K562 (cell line): Measurements from ENCODE around the gene ARMH3. TPM values are rescaled to one million over a fixed set of nuclear protein-coding genes. Genes with fewer than 3 reads are reported as not detected.

Experiments used
- FOXK2 ChIP-seq, 2 experiments: fragments of 450-650 bp; IDR thresholded peaks in 1 of 2; conservative IDR thresholded peaks in 1 of 2; 2 replicates each; pipeline ENCODE4 v1.6.1; 2016; ENCODE audit warnings: low read depth in 2 of 2, mild to moderate bottlenecking in 1 of 2
- HIVEP1 ChIP-seq: fragments of 250-450 bp; sonication (Bioruptor Pico); IDR thresholded peaks from 2 replicates; pipeline ENCODE4 v1.4.0; 2020; ENCODE audit warnings: mild to moderate bottlenecking
- HMGN3 ChIP-seq: IDR thresholded peaks from 2 replicates; pipeline ENCODE4 v1.6.1; 2011; ENCODE audit warnings: borderline replicate concordance, low read depth, mild to moderate bottlenecking, mixed read lengths, low read length; ENCODE audit not compliant: insufficient read length; ENCODE audit errors: extremely low read depth
- OTX1 ChIP-seq: fragments of 450-650 bp; formaldehyde crosslinking; IDR thresholded peaks from 2 replicates; pipeline ENCODE4 v1.4.0; 2022; ENCODE audit warnings: mild to moderate bottlenecking
- SMAD1 ChIP-seq: fragments of 150-350 bp; IDR thresholded peaks from 2 replicates; pipeline ENCODE4 v1.6.1; 2014; ENCODE audit warnings: low read length, low read depth; ENCODE audit not compliant: partially characterized antibody
- ZNF24 ChIP-seq: fragments of 450-650 bp; IDR thresholded peaks from 2 replicates; pipeline ENCODE4 v1.6.1; 2016
- polyA plus RNA-seq, 8 experiments: library from polyadenylated mRNA; depleted of rRNA in 4 of 8; stranded (reverse) in 5 of 8; unstranded in 3 of 8; fragments of >200 nt; fragmentation: Nextera tagmentation in 2 of 8; fragmentation: Illumina TruSeq in 1 of 8; extraction: Ambion mirVana in 2 of 8; extraction: Trizol in 1 of 8; gene quantifications; 2 replicates each; pipeline versions ENCODE4 v1.2.1 to v1.2.3, GENCODE V29; 2011 to 2014; ENCODE audit warnings: inconsistent platforms in 1 of 8, missing spikeins in 1 of 8
- total RNA-seq, 7 experiments: library from RNA; depleted of rRNA in 6 of 7; stranded (reverse); fragments of >200 nt in 6 of 7; fragmentation: Illumina TruSeq in 2 of 7; extraction: Trizol in 2 of 7; gene quantifications; 2 replicates each; pipeline versions ENCODE4 v1.2.1 to v1.2.3, GENCODE V29; 2011 to 2021; ENCODE audit warnings: low replicate concordance in 1 of 7
- TF ChIP-seq, protein P1 (sequence below): sonication (generic); formaldehyde crosslinking; IDR thresholded peaks from 2 replicates; pipeline ENCODE4 v1.8.1; 2023; ENCODE audit warnings: missing genetic modification reagents, mild to moderate bottlenecking, borderline replicate concordance

The ARMH3 gene
- total and polyA plus RNA-seq, 9 of the 15 experiments (the other 6 are each of a cell fraction or from before 2014, with no cell fraction given) = 0.29 to 0.73 TPM; not detected in 7

DNA sequence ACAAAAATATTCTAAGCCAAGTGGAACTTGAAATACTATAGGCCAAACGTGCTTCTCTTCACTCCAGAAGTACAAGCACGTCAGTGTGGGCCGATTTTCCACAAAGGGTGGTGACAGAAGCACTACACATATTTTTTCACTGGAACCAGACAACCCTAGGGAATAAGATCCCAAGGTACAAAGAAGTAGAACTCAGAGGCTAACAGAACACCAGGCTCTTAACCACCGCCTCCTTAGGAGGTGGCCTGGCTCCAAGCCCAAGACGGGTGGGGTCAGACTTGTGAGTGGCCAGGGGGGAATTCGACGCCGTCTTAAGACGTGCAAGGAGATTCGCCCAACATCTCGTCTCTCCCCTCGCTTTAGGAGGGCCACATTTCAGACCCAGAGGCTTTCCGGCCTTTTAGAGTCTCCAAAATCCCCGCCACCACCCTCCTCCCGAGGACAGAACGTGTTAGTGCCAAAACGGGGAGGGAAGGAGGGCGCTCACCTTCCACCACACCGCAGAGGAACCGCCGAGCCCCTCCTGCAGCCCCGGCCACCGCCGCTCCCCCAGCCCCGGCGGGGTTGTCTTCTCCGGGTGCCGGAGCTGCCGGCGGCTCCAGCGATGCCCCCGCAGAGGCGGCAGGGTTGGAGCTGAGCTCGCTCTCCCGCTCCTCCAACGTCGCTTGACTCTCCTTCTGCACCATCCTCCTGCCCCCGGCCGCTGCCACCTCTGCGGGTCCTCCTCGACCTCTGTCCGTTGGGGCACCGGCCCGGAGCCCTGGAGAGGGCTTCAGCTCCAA is 238.4 kb downstream of the ARMH3 start (continued):
- TF ChIP-seq HIVEP1 (CRISPR knock-in tag) = no peak
- TF ChIP-seq, protein P1, sequence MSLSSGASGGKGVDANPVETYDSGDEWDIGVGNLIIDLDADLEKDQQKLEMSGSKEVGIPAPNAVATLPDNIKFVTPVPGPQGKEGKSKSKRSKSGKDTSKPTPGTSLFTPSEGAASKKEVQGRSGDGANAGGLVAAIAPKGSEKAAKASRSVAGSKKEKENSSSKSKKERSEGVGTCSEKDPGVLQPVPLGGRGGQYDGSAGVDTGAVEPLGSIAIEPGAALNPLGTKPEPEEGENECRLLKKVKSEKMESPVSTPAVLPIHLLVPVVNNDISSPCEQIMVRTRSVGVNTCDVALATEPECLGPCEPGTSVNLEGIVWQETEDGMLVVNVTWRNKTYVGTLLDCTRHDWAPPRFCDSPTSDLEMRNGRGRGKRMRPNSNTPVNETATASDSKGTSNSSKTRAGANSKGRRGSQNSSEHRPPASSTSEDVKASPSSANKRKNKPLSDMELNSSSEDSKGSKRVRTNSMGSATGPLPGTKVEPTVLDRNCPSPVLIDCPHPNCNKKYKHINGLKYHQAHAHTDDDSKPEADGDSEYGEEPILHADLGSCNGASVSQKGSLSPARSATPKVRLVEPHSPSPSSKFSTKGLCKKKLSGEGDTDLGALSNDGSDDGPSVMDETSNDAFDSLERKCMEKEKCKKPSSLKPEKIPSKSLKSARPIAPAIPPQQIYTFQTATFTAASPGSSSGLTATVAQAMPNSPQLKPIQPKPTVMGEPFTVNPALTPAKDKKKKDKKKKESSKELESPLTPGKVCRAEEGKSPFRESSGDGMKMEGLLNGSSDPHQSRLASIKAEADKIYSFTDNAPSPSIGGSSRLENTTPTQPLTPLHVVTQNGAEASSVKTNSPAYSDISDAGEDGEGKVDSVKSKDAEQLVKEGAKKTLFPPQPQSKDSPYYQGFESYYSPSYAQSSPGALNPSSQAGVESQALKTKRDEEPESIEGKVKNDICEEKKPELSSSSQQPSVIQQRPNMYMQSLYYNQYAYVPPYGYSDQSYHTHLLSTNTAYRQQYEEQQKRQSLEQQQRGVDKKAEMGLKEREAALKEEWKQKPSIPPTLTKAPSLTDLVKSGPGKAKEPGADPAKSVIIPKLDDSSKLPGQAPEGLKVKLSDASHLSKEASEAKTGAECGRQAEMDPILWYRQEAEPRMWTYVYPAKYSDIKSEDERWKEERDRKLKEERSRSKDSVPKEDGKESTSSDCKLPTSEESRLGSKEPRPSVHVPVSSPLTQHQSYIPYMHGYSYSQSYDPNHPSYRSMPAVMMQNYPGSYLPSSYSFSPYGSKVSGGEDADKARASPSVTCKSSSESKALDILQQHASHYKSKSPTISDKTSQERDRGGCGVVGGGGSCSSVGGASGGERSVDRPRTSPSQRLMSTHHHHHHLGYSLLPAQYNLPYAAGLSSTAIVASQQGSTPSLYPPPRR = no peak
- no peak for TF ChIP-seq ZNF24
- no peak for TF ChIP-seq FOXK2 (conservative IDR thresholded peaks at IDR 0.05 in 1 of 2, IDR thresholded peaks at IDR 0.05 in 1 of 2; ENCODE audit: low read depth in 2 of 2)
- TF ChIP-seq OTX1 (CRISPR knock-in tag) = 0 out of 2 replicates have a peak, but pooled peaks have one; percentile 8
- no peak for TF ChIP-seq SMAD1
- peak; percentile 49 for TF ChIP-seq HMGN3
